HepG2 (cell line): ENCODE data around the gene CD40. TPM values are rescaled to one million over a fixed set of nuclear protein-coding genes. Genes with fewer than 3 reads are reported as not detected.

ENCODE experiments used
- CEBPG ChIP-seq: IDR thresholded peaks from 2 replicates; pipeline ENCODE4 v1.6.1; 2016
- GATAD1 ChIP-seq: IDR thresholded peaks from 2 replicates; pipeline ENCODE4 v1.6.1; 2016; ENCODE audit warnings: missing genetic modification reagents, missing compliant biosample characterization
- MIER2 ChIP-seq: IDR thresholded peaks from 2 replicates; pipeline ENCODE4 v1.6.1; 2016; ENCODE audit warnings: missing biosample characterization, missing genetic modification reagents
- NFRKB ChIP-seq: fragments of 450-650 bp; IDR thresholded peaks from 2 replicates; pipeline ENCODE4 v1.6.1; 2017
- SAP130 ChIP-seq: IDR thresholded peaks from 2 replicates; pipeline ENCODE4 v1.6.1; 2016; ENCODE audit warnings: low read depth
- SMARCC2 ChIP-seq: fragments of 450-650 bp; IDR thresholded peaks from 2 replicates; pipeline ENCODE4 v1.6.1; 2017; ENCODE audit warnings: antibody characterized with exemption, mild to moderate bottlenecking
- SNAPC2 ChIP-seq: sonication (generic); formaldehyde crosslinking; IDR thresholded peaks from 2 replicates; pipeline ENCODE4 v1.8.1; 2022; ENCODE audit warnings: mild to moderate bottlenecking, missing genetic modification reagents
- ZNF326 ChIP-seq: sonication (generic); formaldehyde crosslinking; IDR thresholded peaks from 2 replicates; pipeline ENCODE4 v1.4.0; 2020; ENCODE audit warnings: missing genetic modification reagents, borderline replicate concordance
- ZNF335 ChIP-seq: sonication (generic); formaldehyde crosslinking; IDR thresholded peaks from 2 replicates; pipeline ENCODE4 v1.4.0; 2020; ENCODE audit warnings: missing genetic modification reagents
- polyA plus RNA-seq, 8 experiments: library from polyadenylated mRNA; depleted of rRNA in 3 of 8; stranded (reverse) in 7 of 8; unstranded in 1 of 8; fragments of >200 nt; fragmentation: Illumina TruSeq in 4 of 8; extraction: Trizol in 4 of 8; gene quantifications; 2 replicates each; pipeline versions ENCODE4 v1.2.1 to v1.2.3, GENCODE V29; 2011 to 2016; ENCODE audit warnings: low read depth in 4 of 8, missing spikeins in 1 of 8, mixed read lengths in 1 of 8; ENCODE audit not compliant: insufficient read depth in 1 of 8
- total RNA-seq, 5 experiments: library from RNA; depleted of rRNA; stranded (reverse); fragments of >200 nt; fragmentation: Illumina TruSeq; extraction: Trizol; gene quantifications; 2 replicates each; pipeline ENCODE4 v1.2.3, GENCODE V29; 2016; ENCODE audit warnings: low read depth in 1 of 5
- TF ChIP-seq, protein P1 (sequence below): sonication (generic); formaldehyde crosslinking; IDR thresholded peaks from 2 replicates; pipeline ENCODE4 v1.4.0; 2020; ENCODE audit warnings: missing genetic modification reagents
- TF ChIP-seq, protein P2 (sequence below): fragments of 450-650 bp; IDR thresholded peaks from 2 replicates; pipeline ENCODE4 v1.6.1; 2016
- TF ChIP-seq, protein P3 (sequence below): sonication (generic); formaldehyde crosslinking; IDR thresholded peaks from 2 replicates; pipeline ENCODE4 v1.4.0; 2020; ENCODE audit warnings: missing genetic modification reagents; ENCODE audit errors: not compliant biosample characterization
- TF ChIP-seq, protein P4 (sequence below): IDR thresholded peaks from 2 replicates; pipeline ENCODE4 v1.6.1; 2016; ENCODE audit warnings: missing genetic modification reagents, missing compliant biosample characterization
- TF ChIP-seq, protein P5 (sequence below): sonication (generic); formaldehyde crosslinking; IDR thresholded peaks from 2 replicates; pipeline ENCODE4 v1.4.0; 2020; ENCODE audit warnings: mild to moderate bottlenecking, missing genetic modification reagents

CD40 gene
- total and polyA plus RNA-seq, 2 of the 13 experiments (the other 11 are each of a cell fraction or from before 2014, with no cell fraction given) = 4.6 to 13.4 TPM

DNA sequence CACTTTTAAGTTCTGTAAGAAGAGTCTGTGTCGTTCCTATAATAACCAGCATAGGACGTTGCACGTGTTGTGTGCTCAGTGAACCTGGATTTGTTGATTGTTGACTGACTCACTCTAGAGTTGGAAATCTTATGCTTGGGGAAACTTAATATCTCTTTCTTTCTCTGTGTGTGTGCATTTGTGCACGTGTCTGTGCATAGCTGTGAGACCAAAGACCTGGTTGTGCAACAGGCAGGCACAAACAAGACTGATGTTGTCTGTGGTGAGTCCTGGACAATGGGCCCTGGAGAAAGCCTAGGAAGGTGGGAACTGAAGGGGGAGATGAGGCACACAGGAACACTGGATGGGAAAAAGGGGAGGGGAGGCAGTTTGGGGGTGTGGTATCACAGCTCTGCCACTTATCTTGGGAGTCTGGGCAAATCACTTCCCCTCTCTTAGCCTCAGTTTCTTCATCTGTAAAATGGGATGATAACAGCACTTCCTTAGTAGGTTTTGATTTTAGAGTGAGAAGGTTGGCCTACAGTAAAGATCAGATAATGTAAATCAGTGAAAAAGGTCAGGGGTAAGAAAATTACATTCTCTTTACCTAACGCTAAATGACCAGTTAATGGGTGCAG is 8.4 kb downstream of the CD40 start (continued):
- TF ChIP-seq, protein P1, sequence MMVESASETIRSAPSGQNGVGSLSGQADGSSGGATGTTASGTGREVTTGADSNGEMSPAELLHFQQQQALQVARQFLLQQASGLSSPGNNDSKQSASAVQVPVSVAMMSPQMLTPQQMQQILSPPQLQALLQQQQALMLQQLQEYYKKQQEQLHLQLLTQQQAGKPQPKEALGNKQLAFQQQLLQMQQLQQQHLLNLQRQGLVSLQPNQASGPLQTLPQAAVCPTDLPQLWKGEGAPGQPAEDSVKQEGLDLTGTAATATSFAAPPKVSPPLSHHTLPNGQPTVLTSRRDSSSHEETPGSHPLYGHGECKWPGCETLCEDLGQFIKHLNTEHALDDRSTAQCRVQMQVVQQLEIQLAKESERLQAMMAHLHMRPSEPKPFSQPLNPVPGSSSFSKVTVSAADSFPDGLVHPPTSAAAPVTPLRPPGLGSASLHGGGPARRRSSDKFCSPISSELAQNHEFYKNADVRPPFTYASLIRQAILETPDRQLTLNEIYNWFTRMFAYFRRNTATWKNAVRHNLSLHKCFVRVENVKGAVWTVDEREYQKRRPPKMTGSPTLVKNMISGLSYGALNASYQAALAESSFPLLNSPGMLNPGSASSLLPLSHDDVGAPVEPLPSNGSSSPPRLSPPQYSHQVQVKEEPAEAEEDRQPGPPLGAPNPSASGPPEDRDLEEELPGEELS = peak; percentile 47; the same call in 1 of the 2 replicates
- TF ChIP-seq, protein P2, sequence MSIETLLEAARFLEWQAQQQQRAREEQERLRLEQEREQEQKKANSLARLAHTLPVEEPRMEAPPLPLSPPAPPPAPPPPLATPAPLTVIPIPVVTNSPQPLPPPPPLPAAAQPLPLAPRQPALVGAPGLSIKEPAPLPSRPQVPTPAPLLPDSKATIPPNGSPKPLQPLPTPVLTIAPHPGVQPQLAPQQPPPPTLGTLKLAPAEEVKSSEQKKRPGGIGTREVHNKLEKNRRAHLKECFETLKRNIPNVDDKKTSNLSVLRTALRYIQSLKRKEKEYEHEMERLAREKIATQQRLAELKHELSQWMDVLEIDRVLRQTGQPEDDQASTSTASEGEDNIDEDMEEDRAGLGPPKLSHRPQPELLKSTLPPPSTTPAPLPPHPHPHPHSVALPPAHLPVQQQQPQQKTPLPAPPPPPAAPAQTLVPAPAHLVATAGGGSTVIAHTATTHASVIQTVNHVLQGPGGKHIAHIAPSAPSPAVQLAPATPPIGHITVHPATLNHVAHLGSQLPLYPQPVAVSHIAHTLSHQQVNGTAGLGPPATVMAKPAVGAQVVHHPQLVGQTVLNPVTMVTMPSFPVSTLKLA = peak; percentile 44
- TF ChIP-seq SMARCC2 (no peak), NFRKB (no peak), GATAD1 (no peak), ZNF326 (no peak), CEBPG (CRISPR knock-in tag) (peak; percentile 92), SNAPC2 (CRISPR knock-in tag) (no peak), MIER2 (CRISPR knock-in tag) (peak; percentile 46; the same call in 1 of the 2 replicates), ZNF335 (no peak), SAP130 (CRISPR knock-in tag) (0 out of 2 replicates have a peak, but pooled peaks have one; percentile 56)
- TF ChIP-seq, protein P3, sequence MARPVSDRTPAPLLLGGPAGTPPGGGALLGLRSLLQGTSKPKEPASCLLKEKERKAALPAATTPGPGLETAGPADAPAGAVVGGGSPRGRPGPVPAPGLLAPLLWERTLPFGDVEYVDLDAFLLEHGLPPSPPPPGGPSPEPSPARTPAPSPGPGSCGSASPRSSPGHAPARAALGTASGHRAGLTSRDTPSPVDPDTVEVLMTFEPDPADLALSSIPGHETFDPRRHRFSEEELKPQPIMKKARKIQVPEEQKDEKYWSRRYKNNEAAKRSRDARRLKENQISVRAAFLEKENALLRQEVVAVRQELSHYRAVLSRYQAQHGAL (CRISPR knock-in tag) = no peak
- TF ChIP-seq, protein P4, sequence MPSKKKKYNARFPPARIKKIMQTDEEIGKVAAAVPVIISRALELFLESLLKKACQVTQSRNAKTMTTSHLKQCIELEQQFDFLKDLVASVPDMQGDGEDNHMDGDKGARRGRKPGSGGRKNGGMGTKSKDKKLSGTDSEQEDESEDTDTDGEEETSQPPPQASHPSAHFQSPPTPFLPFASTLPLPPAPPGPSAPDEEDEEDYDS (CRISPR knock-in tag) = no peak
- TF ChIP-seq, protein P5, sequence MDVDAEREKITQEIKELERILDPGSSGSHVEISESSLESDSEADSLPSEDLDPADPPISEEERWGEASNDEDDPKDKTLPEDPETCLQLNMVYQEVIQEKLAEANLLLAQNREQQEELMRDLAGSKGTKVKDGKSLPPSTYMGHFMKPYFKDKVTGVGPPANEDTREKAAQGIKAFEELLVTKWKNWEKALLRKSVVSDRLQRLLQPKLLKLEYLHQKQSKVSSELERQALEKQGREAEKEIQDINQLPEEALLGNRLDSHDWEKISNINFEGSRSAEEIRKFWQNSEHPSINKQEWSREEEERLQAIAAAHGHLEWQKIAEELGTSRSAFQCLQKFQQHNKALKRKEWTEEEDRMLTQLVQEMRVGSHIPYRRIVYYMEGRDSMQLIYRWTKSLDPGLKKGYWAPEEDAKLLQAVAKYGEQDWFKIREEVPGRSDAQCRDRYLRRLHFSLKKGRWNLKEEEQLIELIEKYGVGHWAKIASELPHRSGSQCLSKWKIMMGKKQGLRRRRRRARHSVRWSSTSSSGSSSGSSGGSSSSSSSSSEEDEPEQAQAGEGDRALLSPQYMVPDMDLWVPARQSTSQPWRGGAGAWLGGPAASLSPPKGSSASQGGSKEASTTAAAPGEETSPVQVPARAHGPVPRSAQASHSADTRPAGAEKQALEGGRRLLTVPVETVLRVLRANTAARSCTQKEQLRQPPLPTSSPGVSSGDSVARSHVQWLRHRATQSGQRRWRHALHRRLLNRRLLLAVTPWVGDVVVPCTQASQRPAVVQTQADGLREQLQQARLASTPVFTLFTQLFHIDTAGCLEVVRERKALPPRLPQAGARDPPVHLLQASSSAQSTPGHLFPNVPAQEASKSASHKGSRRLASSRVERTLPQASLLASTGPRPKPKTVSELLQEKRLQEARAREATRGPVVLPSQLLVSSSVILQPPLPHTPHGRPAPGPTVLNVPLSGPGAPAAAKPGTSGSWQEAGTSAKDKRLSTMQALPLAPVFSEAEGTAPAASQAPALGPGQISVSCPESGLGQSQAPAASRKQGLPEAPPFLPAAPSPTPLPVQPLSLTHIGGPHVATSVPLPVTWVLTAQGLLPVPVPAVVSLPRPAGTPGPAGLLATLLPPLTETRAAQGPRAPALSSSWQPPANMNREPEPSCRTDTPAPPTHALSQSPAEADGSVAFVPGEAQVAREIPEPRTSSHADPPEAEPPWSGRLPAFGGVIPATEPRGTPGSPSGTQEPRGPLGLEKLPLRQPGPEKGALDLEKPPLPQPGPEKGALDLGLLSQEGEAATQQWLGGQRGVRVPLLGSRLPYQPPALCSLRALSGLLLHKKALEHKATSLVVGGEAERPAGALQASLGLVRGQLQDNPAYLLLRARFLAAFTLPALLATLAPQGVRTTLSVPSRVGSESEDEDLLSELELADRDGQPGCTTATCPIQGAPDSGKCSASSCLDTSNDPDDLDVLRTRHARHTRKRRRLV (CRISPR knock-in tag) = no peak
